ENCODE measurements around the gene CHRM1.
"Not testable (repeated sequence)": the region's sequence is repeated elsewhere in the genome, so short reads cannot be mapped to it uniquely, and the experiment has no call there.

CHRM1 gene

GRCh38 chr11:62957147-62957546 is 36.0 kb upstream of the CHRM1 start:
- TF ChIP-seq CTCF (IDR thresholded peaks at IDR 0.05; ENCODE audit: insufficient read depth, low read depth, low read length, missing control alignments) = no peak
- no peak for DNase-seq (ENCODE audit: low read depth)
- H3K4me3 ChIP-seq (ENCODE audit: low read depth, low read length) = no peak overlapping the region

- no peak overlapping the region for H3K4me3 ChIP-seq (ENCODE audit: low read depth, low read length)
Observed at GRCh38 chr11:62954478-62954877, 33.3 kb upstream of the CHRM1 start.

GRCh38 chr11:62953811-62954210 is 32.6 kb upstream of the CHRM1 start:
- H3K4me3 ChIP-seq (ENCODE audit: low read depth, low read length) = no peak overlapping the region
- no peak for TF ChIP-seq CTCF (IDR thresholded peaks at IDR 0.05; ENCODE audit: insufficient read depth, low read depth, low read length, missing control alignments)
- DNase-seq (ENCODE audit: low read depth) = no peak

More at GRCh38 chr11:62954478-62954877, 33.3 kb upstream of the CHRM1 start:
- no peak for DNase-seq (ENCODE audit: low read depth)
- TF ChIP-seq CTCF (IDR thresholded peaks at IDR 0.05; ENCODE audit: insufficient read depth, low read depth, low read length, missing control alignments) = no peak

GRCh38 chr11:62948765-62949320 is 27.7 kb upstream of the CHRM1 start:
- DNase-seq (ENCODE audit: low read depth) = no peak
- no peak overlapping the region for H3K4me3 ChIP-seq (ENCODE audit: low read depth, low read length)
- TF ChIP-seq CTCF (IDR thresholded peaks at IDR 0.05; ENCODE audit: insufficient read depth, low read depth, low read length, missing control alignments) = no peak

- H3K4me3 ChIP-seq (ENCODE audit: low read depth, low read length); DNase-seq (ENCODE audit: low read depth): not testable (repeated sequence)
Observed at GRCh38 chr11:62945538-62945937, 24.4 kb upstream of the CHRM1 start.

- DNase-seq (ENCODE audit: low read depth); H3K4me3 ChIP-seq (ENCODE audit: low read depth, low read length): not testable (repeated sequence)
Observed at GRCh38 chr11:62937528-62937927, 16.4 kb upstream of the CHRM1 start.

- no peak for DNase-seq (ENCODE audit: low read depth)
- H3K4me3 ChIP-seq (ENCODE audit: low read depth, low read length) = no peak overlapping the region
- no peak for TF ChIP-seq CTCF (IDR thresholded peaks at IDR 0.05; ENCODE audit: insufficient read depth, low read depth, low read length, missing control alignments)
Observed at GRCh38 chr11:62934496-62934785, 13.3 kb upstream of the CHRM1 start.

- no peak overlapping the region for H3K4me3 ChIP-seq (ENCODE audit: low read depth, low read length)
- no peak for TF ChIP-seq CTCF (IDR thresholded peaks at IDR 0.05; ENCODE audit: insufficient read depth, low read depth, low read length, missing control alignments)
- DNase-seq (ENCODE audit: low read depth) = no peak
Observed at GRCh38 chr11:62933750-62934495, 12.8 kb upstream of the CHRM1 start.

Measured in GM12865 (cell line).